HEK293 (cell line): ENCODE results near the gene CDK10.

Source experiments
- KLF10 ChIP-seq: fragments of 450-650 bp; IDR thresholded peaks from 2 replicates; pipeline ENCODE4 v1.5.1; 2018; ENCODE audit warnings: missing biosample characterization, mild to moderate bottlenecking, missing genetic modification characterization
- KLF16 ChIP-seq: fragments of 450-650 bp; formaldehyde crosslinking; IDR thresholded peaks from 2 replicates; pipeline ENCODE4 v1.5.1; 2017; ENCODE audit warnings: missing biosample characterization, missing genetic modification characterization
- ZNF138 ChIP-seq: fragments of 450-650 bp; formaldehyde crosslinking; IDR thresholded peaks from 2 replicates; pipeline ENCODE4 v1.5.1; 2016; ENCODE audit warnings: missing biosample characterization, missing genetic modification characterization, borderline replicate concordance
- ZNF433 ChIP-seq: fragments of 450-650 bp; formaldehyde crosslinking; IDR thresholded peaks from 2 replicates; pipeline ENCODE4 v1.5.1; 2016; ENCODE audit warnings: missing biosample characterization, missing genetic modification characterization, low read depth
- ZNF555 ChIP-seq: fragments of 450-650 bp; formaldehyde crosslinking; conservative IDR thresholded peaks from 2 replicates; pipeline ENCODE4 v1.5.1; 2017; ENCODE audit warnings: missing biosample characterization, mild to moderate bottlenecking, missing genetic modification characterization, inconsistent platforms

DNA sequence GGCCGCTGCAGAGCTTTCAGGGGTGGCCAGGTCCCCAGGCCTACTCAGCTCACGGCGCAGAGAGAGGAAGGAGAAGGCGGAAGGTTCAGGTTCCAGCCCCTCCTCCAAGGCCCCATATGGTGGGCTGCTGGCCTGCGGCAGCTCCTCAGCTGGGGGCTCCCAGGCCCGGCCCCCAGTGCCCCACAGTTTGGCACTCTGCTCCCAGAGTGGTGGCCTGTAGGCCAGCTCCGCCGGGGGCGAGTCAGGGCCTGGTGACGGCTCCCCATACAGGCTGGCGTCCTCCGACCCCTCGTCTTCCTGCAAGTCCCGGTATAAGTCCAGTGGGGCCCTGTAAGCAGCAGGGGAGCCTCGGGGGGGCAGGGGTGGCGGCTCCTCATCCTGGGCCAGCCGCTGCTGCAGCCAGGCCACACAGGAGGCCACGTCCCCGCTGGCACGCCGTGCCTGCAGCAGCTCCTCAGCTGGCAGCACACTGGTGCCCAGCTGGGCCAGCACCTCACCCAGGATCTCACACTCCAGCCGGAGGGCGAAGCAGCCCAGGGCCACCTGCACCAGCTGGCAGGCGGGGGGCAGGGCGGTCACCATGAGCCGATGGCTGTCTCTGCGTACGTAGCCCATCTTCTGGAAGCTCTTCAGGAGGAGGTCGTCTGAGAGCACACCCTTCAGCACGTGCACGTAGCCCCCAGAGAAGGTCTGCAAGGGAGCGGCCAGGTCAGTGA, 11.3 kb downstream of the CDK10 start:
- no peak for TF ChIP-seq ZNF555 (tag by site-specific recombination)
- no peak for TF ChIP-seq KLF16 (tag by site-specific recombination)
- no peak for TF ChIP-seq ZNF433
- TF ChIP-seq KLF10 (tag by site-specific recombination) = no peak
- TF ChIP-seq ZNF138 (tag by site-specific recombination) = no peak
